Keratinocyte (primary cell): ENCODE data around the gene RRAGC. TPM values are rescaled to one million over a fixed set of nuclear protein-coding genes. Genes with fewer than 3 reads are reported as not detected.
A peak's percentile ranks its signal among the peaks of the same experiment; 100 is the strongest.

Source experiments
- DNase-seq: peaks from one replicate; pipeline ENCODE4 v3.0.0-alpha.2; 2011; ENCODE audit warnings: low read depth, missing footprints, low spot score
- FAIRE-seq: peaks from 2 replicates; lab custom pipeline; 2011; peaks lifted over from hg19 to GRCh38; lab: Jason Lieb, UNC
- H2AFZ ChIP-seq: 2 replicates; pipeline ENCODE4 v1.6.0; 2012; ENCODE audit warnings: low read length, control low read depth, inconsistent platforms; ENCODE audit not compliant: control insufficient read depth
- H3K27ac ChIP-seq: 2 replicates; pipeline ENCODE4 v1.5.1; 2011; ENCODE audit warnings: low read length; ENCODE audit not compliant: control insufficient read depth, insufficient read depth
- H3K27me3 ChIP-seq: 3 replicates; pipeline ENCODE4 v1.6.0; 2011; ENCODE audit warnings: low read length; ENCODE audit not compliant: control insufficient read depth, insufficient read depth; ENCODE audit errors: extremely low read depth
- H3K36me3 ChIP-seq, 2 experiments: 2 replicates in 1 of 2; 3 replicates in 1 of 2; pipeline ENCODE4 v1.5.1; 2011; ENCODE audit warnings: low read length in 2 of 2, mild to moderate bottlenecking in 1 of 2; ENCODE audit not compliant: control insufficient read depth in 2 of 2, insufficient read depth in 2 of 2; ENCODE audit errors: extremely low read depth in 1 of 2
- H3K4me1 ChIP-seq: 3 replicates; pipeline ENCODE4 v1.5.1; 2011; ENCODE audit warnings: low read length; ENCODE audit not compliant: control insufficient read depth, insufficient read depth; ENCODE audit errors: extremely low read depth
- H3K4me2 ChIP-seq: 3 replicates; pipeline ENCODE4 v1.6.0; 2011; ENCODE audit warnings: low read depth, low read length; ENCODE audit not compliant: control insufficient read depth, insufficient read depth; ENCODE audit errors: extremely low read depth
- H3K4me3 ChIP-seq, 3 experiments: fragments of 200-600 bp in 1 of 3; sonication (generic) in 1 of 3; 2 replicates in 2 of 3; 3 replicates in 1 of 3; pipeline ENCODE4 v1.5.1; 2011 to 2016; ENCODE audit warnings: low read length in 3 of 3, mild to moderate bottlenecking in 3 of 3, control low read depth in 2 of 3, inconsistent platforms in 1 of 3, low read depth in 1 of 3, mixed read lengths in 1 of 3, mixed run types in 1 of 3, moderate library complexity in 1 of 3; ENCODE audit not compliant: control insufficient read depth in 2 of 3, insufficient read depth in 2 of 3; ENCODE audit errors: extremely low read depth in 1 of 3
- H3K79me2 ChIP-seq: 2 replicates; pipeline ENCODE4 v1.6.0; 2012; ENCODE audit warnings: low read length; ENCODE audit not compliant: control insufficient read depth, insufficient read depth
- H3K9ac ChIP-seq: 3 replicates; pipeline ENCODE4 v1.6.0; 2011; ENCODE audit warnings: low read length; ENCODE audit not compliant: control insufficient read depth, insufficient read depth; ENCODE audit errors: extremely low read depth
- H3K9me1 ChIP-seq: 3 replicates; pipeline ENCODE4 v1.6.0; 2011; ENCODE audit warnings: low read length; ENCODE audit not compliant: control insufficient read depth, insufficient read depth; ENCODE audit errors: extremely low read depth
- H3K9me3 ChIP-seq: 2 replicates; pipeline ENCODE4 v1.5.1; 2012; ENCODE audit warnings: low read depth, low read length; ENCODE audit not compliant: control insufficient read depth
- H4K20me1 ChIP-seq: 3 replicates; pipeline ENCODE4 v1.6.0; 2011; ENCODE audit warnings: low read length; ENCODE audit not compliant: control insufficient read depth, insufficient read depth; ENCODE audit errors: extremely low read depth
- CTCF ChIP-seq, 3 experiments: IDR thresholded peaks in 1 of 3; conservative IDR thresholded peaks in 1 of 3; optimal IDR thresholded peaks in 1 of 3; 2 replicates in 2 of 3; 3 replicates in 1 of 3; pipeline versions ENCODE3 to v1.5.1; 2011; ENCODE audit warnings: low read length in 3 of 3, mild to moderate bottlenecking in 3 of 3, moderate library complexity in 2 of 3, control low read depth in 1 of 3, inconsistent platforms in 1 of 3; ENCODE audit not compliant: insufficient read depth in 2 of 3; ENCODE audit errors: extremely low read depth in 1 of 3
- EZH2 ChIP-seq: IDR thresholded peaks from one replicate; pipeline ENCODE4 v1.6.1; 2012; ENCODE audit warnings: inconsistent platforms, mild to moderate bottlenecking, low read length, moderate library complexity
- dilution Hi-C: fragments of 300-500 bp; cut with MboI; formaldehyde crosslinking; loops from one replicate; pipeline ENCODE4 v1.7.0; 2020; ENCODE audit warnings: low sequenced_read_pairs; ENCODE audit not compliant: extremely low pct_ligation_motif_present
- polyA plus RNA-seq, 5 experiments: library from polyadenylated mRNA; depleted of rRNA in 3 of 5; stranded (reverse) in 3 of 5; stranded (forward) in 1 of 5; unstranded in 1 of 5; fragments of >200 nt; gene quantifications; 1 replicate in 1 of 5; 2 replicates in 3 of 5; 3 replicates in 1 of 5; pipeline versions ENCODE4 v1.2.1 to v1.2.3, GENCODE V29; 2011 to 2012; ENCODE audit warnings: missing spikeins in 2 of 5, low read depth in 1 of 5, low replicate concordance in 1 of 5

Gene RRAGC
- polyA plus RNA-seq, 1 donor (not counting 4 experiments of a cell fraction or from before 2014, with no cell fraction given), result 37.8 TPM

GRCh38 chr1:38875811-38876210 is 16.2 kb upstream of the RRAGC start:
- dilution Hi-C loops, result no loop called here
- FAIRE-seq (no peak), DNase-seq (no peak)
- H4K20me1 ChIP-seq, result no peaks in the 10 kb centered on the region
- no peak overlapping the region for H3K4me2 ChIP-seq
- peaks cover 16% of the 10 kb centered on the region for H3K4me1 ChIP-seq
- H3K27ac ChIP-seq, result no peak overlapping the region
- H3K9ac ChIP-seq, result no peak overlapping the region
- no peaks in the 10 kb centered on the region for H3K27me3 ChIP-seq
- H2AFZ ChIP-seq, result no peak overlapping the region
- TF ChIP-seq CTCF (optimal IDR thresholded peaks at IDR 0.05 in 1 of 3, IDR thresholded peaks at IDR 0.05 in 1 of 3, conservative IDR thresholded peaks at IDR 0.05 in 1 of 3; ENCODE audit: extremely low read depth in 1 of 3, insufficient read depth in 2 of 3, low read length in 3 of 3) (no peak), EZH2 (no peak)
- peaks cover 21% of the 10 kb centered on the region for H3K79me2 ChIP-seq
- H3K36me3 ChIP-seq, result peaks cover 0 to 2% of the 10 kb centered on the region in 2 experiments
- no peak overlapping the region for H3K4me3 ChIP-seq
- H3K9me3 ChIP-seq, result no peaks in the 10 kb centered on the region
- no peaks in the 10 kb centered on the region for H3K9me1 ChIP-seq

GRCh38 chr1:38873027-38873969 is 13.7 kb upstream of the RRAGC start, which contains the start of gene MYCBP:
TSS of gene MYCBP (minus strand) at chr1:38873348. CDS start at chr1:38873305, 43 bp downstream.
- H2AFZ ChIP-seq, result peak within 1 kb of the TSS; percentile 97
- H3K9me1 ChIP-seq, result no peaks in the 10 kb centered on the region
- H3K4me2 ChIP-seq, result peak within 1 kb of the TSS; percentile 98
- H3K9me3 ChIP-seq, result no peaks in the 10 kb centered on the region
- H3K4me3 ChIP-seq, result peak within 1 kb of the TSS; percentile 81 to 98 (median 97)
- H3K79me2 ChIP-seq, result peaks cover 21% of the 10 kb centered on the region
- peak; percentile 86 for DNase-seq
- H3K4me1 ChIP-seq, result peaks cover 16% of the 10 kb centered on the region
- H4K20me1 ChIP-seq, result no peaks in the 10 kb centered on the region
- dilution Hi-C loops, result no loop called here
- TF ChIP-seq EZH2 (no peak), CTCF (optimal IDR thresholded peaks at IDR 0.05 in 1 of 3, IDR thresholded peaks at IDR 0.05 in 1 of 3, conservative IDR thresholded peaks at IDR 0.05 in 1 of 3; ENCODE audit: extremely low read depth in 1 of 3, insufficient read depth in 2 of 3, low read length in 3 of 3) (no peak)
- H3K9ac ChIP-seq, result peak within 1 kb of the TSS; percentile 79
- H3K27me3 ChIP-seq, result no peaks in the 10 kb centered on the region
- peaks cover 0 to 2% of the 10 kb centered on the region in 2 experiments for H3K36me3 ChIP-seq
- FAIRE-seq, result peak; percentile 58
- peak within 1 kb of the TSS; percentile 58 for H3K27ac ChIP-seq
